K562 (cell line): ENCODE measurements around the gene SCN4B. TPM values are rescaled to one million over a fixed set of nuclear protein-coding genes. Genes with fewer than 3 reads are reported as not detected.

Experiments used
- ATAC-seq: fragments of 200-7000 bp; cut with Tn5 transposase; 3 replicates; pipeline ENCODE4 v1.9.1; 2020; ENCODE audit warnings: moderate library complexity
- BruUV-seq: library from RNA; stranded (reverse); fragments of 400-500 nt; replicated peaks from 2 replicates; lab custom pipeline; 2021; lab: Mats Ljungman, UMichigan
- CTCF ChIA-PET: fragments of 300-600 bp; formaldehyde crosslinking; extraction: SDS; loops from one replicate; lab custom pipeline; 2021; ENCODE audit warnings: low intra/inter-chr PET ratio; lab: Yijun Ruan, JAX
- POLR2A ChIA-PET: fragments of 300-600, 350-650 bp; sonication (Branson Sonifier 250); formaldehyde crosslinking; extraction: SDS; loops from one replicate; lab custom pipeline; 2021; ENCODE audit warnings: antibody characterized with exemption, inconsistent platforms; lab: Yijun Ruan, JAX
- DNase-seq, 4 experiments: peaks; one replicate each; pipeline versions ENCODE4 v3.0.0 to v3.0.0-alpha.2; 2011 to 2018; ENCODE audit warnings: low spot score in 3 of 4, mixed read lengths in 3 of 4; ENCODE audit errors: extremely low read depth in 1 of 4
- FAIRE-seq: peaks from 2 replicates; lab custom pipeline; 2011; peaks lifted over from hg19 to GRCh38; lab: Jason Lieb, UNC
- H2AFZ ChIP-seq: 2 replicates; pipeline ENCODE4 v1.6.0; 2011; ENCODE audit warnings: low read depth, low read length, control low read depth, inconsistent platforms
- H3K27ac ChIP-seq: fragments of 200-600 bp; 3 replicates; pipeline ENCODE4 v1.8.0; 2011; ENCODE audit warnings: low read depth, mild to moderate bottlenecking, control low read depth, inconsistent platforms, low read length, moderate library complexity, mixed read lengths; ENCODE audit errors: extremely low read depth
- H3K27me3 ChIP-seq, 2 experiments: fragments of 300-600 bp in 1 of 2; 2 replicates in 1 of 2; 3 replicates in 1 of 2; pipeline versions ENCODE4 v1.6.0 to v1.8.0; 2011; ENCODE audit warnings: inconsistent platforms in 2 of 2, low read length in 2 of 2, mild to moderate bottlenecking in 1 of 2, mixed read lengths in 1 of 2, moderate library complexity in 1 of 2; ENCODE audit not compliant: control insufficient read depth in 2 of 2, insufficient read depth in 2 of 2
- H3K36me3 ChIP-seq: fragments of 300-600 bp; 3 replicates; pipeline ENCODE4 v1.8.0; 2011; ENCODE audit warnings: mild to moderate bottlenecking, low read length, inconsistent platforms; ENCODE audit not compliant: control insufficient read depth, insufficient read depth
- H3K4me1 ChIP-seq, 2 experiments: fragments of 200-600 bp in 1 of 2; replicated peaks in 1 of 2; 2 replicates in 1 of 2; 3 replicates in 1 of 2; pipeline versions ENCODE4 v1.5.1 to v1.8.0; 2011; ENCODE audit warnings: inconsistent platforms in 2 of 2, low read length in 2 of 2, mild to moderate bottlenecking in 1 of 2, mixed read lengths in 1 of 2, moderate library complexity in 1 of 2; ENCODE audit not compliant: control insufficient read depth in 2 of 2, insufficient read depth in 2 of 2
- H3K4me2 ChIP-seq: 2 replicates; pipeline ENCODE4 v1.6.1; 2011; ENCODE audit warnings: low read length, control low read depth, inconsistent platforms, mixed read lengths; ENCODE audit not compliant: insufficient read depth
- H3K4me3 ChIP-seq: fragments of 200-600 bp; sonication (generic), shearing (Covaris generic); 2 replicates; pipeline ENCODE4 v1.5.1; 2016; ENCODE audit warnings: control low read depth, inconsistent platforms
- H3K79me2 ChIP-seq: fragments of 200-600 bp; 3 replicates; pipeline ENCODE4 v1.8.0; 2011; ENCODE audit warnings: low read length, inconsistent platforms; ENCODE audit not compliant: control insufficient read depth, insufficient read depth
- H3K9ac ChIP-seq, 2 experiments: 2 replicates each; pipeline versions ENCODE4 v1.6.0 to v1.6.1; 2011; ENCODE audit warnings: low read depth in 2 of 2, low read length in 2 of 2, control low read depth in 1 of 2, inconsistent platforms in 1 of 2, mild to moderate bottlenecking in 1 of 2, mixed read lengths in 1 of 2; ENCODE audit not compliant: insufficient read depth in 1 of 2
- H3K9me1 ChIP-seq: one replicate; pipeline ENCODE4 v1.6.0; 2011; ENCODE audit warnings: inconsistent platforms, mild to moderate bottlenecking, low read length, moderate library complexity; ENCODE audit not compliant: control insufficient read depth, insufficient read depth
- H3K9me3 ChIP-seq: replicated peaks from 2 replicates; pipeline ENCODE4 v1.5.1; 2011; ENCODE audit warnings: low read depth, low read length, inconsistent platforms; ENCODE audit not compliant: control insufficient read depth, insufficient read depth
- H4K20me1 ChIP-seq: replicated peaks from 2 replicates; pipeline ENCODE4 v1.6.1; 2011; ENCODE audit warnings: low read length, inconsistent platforms, mixed read lengths; ENCODE audit not compliant: control insufficient read depth, insufficient read depth
- ESRRA ChIP-seq: fragments of 450-650 bp; IDR thresholded peaks from 2 replicates; pipeline ENCODE4 v1.6.1; 2014; ENCODE audit warnings: low read depth, mild to moderate bottlenecking, moderate library complexity, borderline replicate concordance
- HDGF ChIP-seq: fragments of 450-650 bp; IDR thresholded peaks from 2 replicates; pipeline ENCODE4 v1.6.1; 2016
- KDM5B ChIP-seq: fragments of 200-600 bp; sonication (generic); IDR thresholded peaks from 2 replicates; pipeline ENCODE4 v1.6.1; 2012; ENCODE audit warnings: low read depth, mild to moderate bottlenecking, moderate library complexity, low read length, control low read depth, inconsistent platforms; ENCODE audit not compliant: insufficient replicate concordance
- MXD1 ChIP-seq: fragments of 250-450 bp; sonication (Bioruptor Pico); IDR thresholded peaks from 2 replicates; pipeline ENCODE4 v1.8.0; 2021; ENCODE audit warnings: borderline replicate concordance, mild to moderate bottlenecking, moderate library complexity; ENCODE audit not compliant: poor library complexity, severe bottlenecking
- NCOA6 ChIP-seq: fragments of 450-650 bp; IDR thresholded peaks from 2 replicates; pipeline ENCODE4 v1.6.1; 2017; ENCODE audit warnings: mild to moderate bottlenecking
- PHTF2 ChIP-seq: fragments of 250-450 bp; sonication (Bioruptor Pico); IDR thresholded peaks from 2 replicates; pipeline ENCODE4 v1.5.0; 2021; ENCODE audit warnings: mild to moderate bottlenecking
- PML ChIP-seq: IDR thresholded peaks from 2 replicates; pipeline ENCODE4 v1.6.1; 2012; ENCODE audit warnings: low read length, inconsistent platforms
- POLR2G ChIP-seq: fragments of 200-400 bp; formaldehyde crosslinking; IDR thresholded peaks from 2 replicates; pipeline ENCODE4 v1.6.1; 2017; ENCODE audit warnings: low read depth, mild to moderate bottlenecking, antibody characterized with exemption, low read length, moderate library complexity
- RBM14 ChIP-seq: fragments of 200-400 bp; formaldehyde crosslinking; IDR thresholded peaks from 2 replicates; pipeline ENCODE4 v1.6.1; 2018; ENCODE audit warnings: low read depth, mild to moderate bottlenecking, low read length, moderate library complexity, borderline replicate concordance; ENCODE audit not compliant: insufficient read depth
- TAF15 ChIP-seq: fragments of 200-400 bp; formaldehyde crosslinking; IDR thresholded peaks from 2 replicates; pipeline ENCODE4 v1.6.1; 2017; ENCODE audit warnings: mild to moderate bottlenecking, low read depth, low read length, moderate library complexity
- TCF7L2 ChIP-seq: fragments of 150-350 bp; IDR thresholded peaks from 2 replicates; pipeline ENCODE4 v1.6.1; 2016; ENCODE audit warnings: low read depth, mild to moderate bottlenecking, low read length, moderate library complexity
- YY1 ChIP-seq, 3 experiments: IDR thresholded peaks; 2 replicates each; pipeline ENCODE4 v1.6.1; 2011; ENCODE audit warnings: low read length in 2 of 3, mild to moderate bottlenecking in 2 of 3, moderate library complexity in 2 of 3, borderline replicate concordance in 1 of 3, control low read depth in 1 of 3, low read depth in 1 of 3; ENCODE audit not compliant: insufficient read depth in 3 of 3, insufficient replicate concordance in 2 of 3, control insufficient read depth in 1 of 3, insufficient read length in 1 of 3; ENCODE audit errors: extremely low read depth in 1 of 3
- ZNF174 ChIP-seq: fragments of 250-450 bp; sonication (Bioruptor Pico); IDR thresholded peaks from 2 replicates; pipeline ENCODE4 v1.4.0; 2020; ENCODE audit warnings: mild to moderate bottlenecking
- ZNF639 ChIP-seq, 2 experiments: fragments of 200-800 bp in 1 of 2; sonication (Bioruptor generic) in 1 of 2; sonication (generic) in 1 of 2; formaldehyde crosslinking in 1 of 2; IDR thresholded peaks in 1 of 2; conservative IDR thresholded peaks in 1 of 2; 2 replicates each; pipeline versions ENCODE4 v1.5.0 to v1.6.1; 2016 to 2020; ENCODE audit warnings: missing compliant biosample characterization in 1 of 2, missing genetic modification characterization in 1 of 2, missing genetic modification reagents in 1 of 2
- ZNF766 ChIP-seq: fragments of 200-800 bp; sonication (Bioruptor generic); conservative IDR thresholded peaks from 2 replicates; pipeline ENCODE4 v1.6.1; 2016; ENCODE audit warnings: missing genetic modification characterization, missing compliant biosample characterization
- ZNF778 ChIP-seq: fragments of 450-650 bp; formaldehyde crosslinking; IDR thresholded peaks from 2 replicates; pipeline ENCODE4 v1.4.0; 2020; ENCODE audit warnings: mild to moderate bottlenecking, moderate library complexity
- WGBS: fragments of 100-300 bp; shearing (Covaris generic); methylation state at CpG from one replicate; pipeline ENCODE4 v1.1.6; 2016; ENCODE audit warnings: low coverage, mixed read lengths; ENCODE audit not compliant: insufficient coverage; ENCODE audit errors: missing lambda C conversion rate; 5-methylcytosine and 5-hydroxymethylcytosine counted together
- in situ Hi-C: fragments of 300-500 bp; cut with MboI; formaldehyde crosslinking; loops from 4 replicates; pipeline ENCODE4 v1.15.0; 2018; ENCODE audit warnings: inconsistent platforms, mixed read lengths
- intact Hi-C: fragments of 100-400 bp; cut with micrococcal nuclease; formaldehyde crosslinking; loops from 2 replicates; pipeline ENCODE4 v1.14.2; 2022
- polyA plus RNA-seq, 8 experiments: library from polyadenylated mRNA; depleted of rRNA in 4 of 8; stranded (reverse) in 5 of 8; unstranded in 3 of 8; fragments of >200 nt; fragmentation: Nextera tagmentation in 2 of 8; fragmentation: Illumina TruSeq in 1 of 8; extraction: Ambion mirVana in 2 of 8; extraction: Trizol in 1 of 8; gene quantifications; 2 replicates each; pipeline versions ENCODE4 v1.2.1 to v1.2.3, GENCODE V29; 2011 to 2014; ENCODE audit warnings: inconsistent platforms in 1 of 8, missing spikeins in 1 of 8
- total RNA-seq, 7 experiments: library from RNA; depleted of rRNA in 6 of 7; stranded (reverse); fragments of >200 nt in 6 of 7; fragmentation: Illumina TruSeq in 2 of 7; extraction: Trizol in 2 of 7; gene quantifications; 2 replicates each; pipeline versions ENCODE4 v1.2.1 to v1.2.3, GENCODE V29; 2011 to 2021; ENCODE audit warnings: low replicate concordance in 1 of 7

Gene SCN4B
- total and polyA plus RNA-seq, 9 of the 15 experiments (the other 6 are each of a cell fraction or from before 2014, with no cell fraction given) = 0.03 TPM; not detected in 8

GRCh38 chr11:118146554-118146953 is 6.1 kb downstream of the SCN4B start:
- Histone ChIP-seq H3K9ac (no peak overlapping the region), H3K79me2 (no peaks in the 10 kb centered on the region), H3K4me2 (no peak overlapping the region), H3K9me3 (no peaks in the 10 kb centered on the region), H3K27me3 (peaks cover 16 to 66% of the 10 kb centered on the region in 2 experiments; a peak in 4 of 5 replicates), H3K27ac (no peak overlapping the region), H4K20me1 (no peaks in the 10 kb centered on the region), H3K9me1 (no peaks in the 10 kb centered on the region), H3K4me1 (peaks cover 0 to 11% of the 10 kb centered on the region in 2 experiments; a peak in 3 of 5 replicates), H3K36me3 (no peaks in the 10 kb centered on the region), H3K4me3 (no peak overlapping the region), H2AFZ (no peak overlapping the region)
- no TSS peak for BruUV-seq
- intact Hi-C loops = no loop called here
- 13% methylated on average over 6 of the region's 6 CpGs for WGBS
- no peak for ATAC-seq
- ChIA-PET POLR2A (interaction anchor here (0.5 to 0.7 kb wide), 3 partner anchors 12 to 24 kb away, joined by 3 to 4 read pairs (median 3); no protein-coding TSS in a partner anchor), CTCF (interaction anchor here (2.2 kb wide), 1 partner anchor 25 kb away, joined by 17 read pairs; no protein-coding TSS in a partner anchor)
- in situ Hi-C loops = no loop called here
- no peak for FAIRE-seq
- DNase-seq = no peak
- TF ChIP-seq TAF15 (no peak), TCF7L2 (no peak), ESRRA (no peak), YY1 (IDR thresholded peaks at IDR 0.05; ENCODE audit: borderline replicate concordance in 1 of 3, control insufficient read depth in 1 of 3, extremely low read depth in 1 of 3, insufficient read depth in 3 of 3, insufficient read length in 1 of 3, insufficient replicate concordance in 2 of 3, low read depth in 1 of 3, low read length in 2 of 3) (no peak), PHTF2 (no peak), NCOA6 (no peak), ZNF639 (CRISPR knock-in tag; conservative IDR thresholded peaks at IDR 0.05 in 1 of 2, IDR thresholded peaks at IDR 0.05 in 1 of 2) (no peak), ZNF778 (CRISPR knock-in tag) (no peak), ZNF766 (CRISPR knock-in tag) (no peak), MXD1 (no peak), KDM5B (no peak), ZNF174 (no peak), RBM14 (no peak), POLR2G (no peak), PML (no peak), HDGF (no peak)
